GM18951 (cell line): Measurements from ENCODE around the gene SCAMP2.

Experiments used
- POLR2A ChIP-seq: IDR thresholded peaks from 4 replicates; pipeline ENCODE4 v1.6.1; 2011; ENCODE audit warnings: mild to moderate bottlenecking; ENCODE audit not compliant: insufficient read length, insufficient read depth; ENCODE audit errors: extremely low read depth
- in situ Hi-C: fragments of 300-500 bp; cut with MboI; formaldehyde crosslinking; loops from one replicate; pipeline ENCODE4 v1.12.0; 2022; ENCODE audit warnings: low sequenced_read_pairs, mixed read lengths, inconsistent platforms; ENCODE audit not compliant: unreplicated experiment

SCAMP2 gene

GRCh38 chr15:74794970-74795349 lies 78.2 kb downstream of the SCAMP2 start:
- no peak for TF ChIP-seq POLR2A
- in situ Hi-C loops, result no loop called here

GRCh38 chr15:74794248-74794969 lies 78.8 kb downstream of the SCAMP2 start:
- in situ Hi-C loops, result no loop called here
- no peak for TF ChIP-seq POLR2A
